Uterus (tissue), 2 donors: ENCODE measurements around the gene PXK.

Experiments used
- POLR2A ChIP-seq, 2 donors: fragments of 450-650 bp; IDR thresholded peaks; one replicate each; pipeline ENCODE4 v1.6.1; 2016; ENCODE audit warnings: antibody characterized with exemption in 2 of 2, mild to moderate bottlenecking in 1 of 2, moderate library complexity in 1 of 2
- TF ChIP-seq, protein P1 (sequence below), 4 experiments: fragments of 200-600 bp in 2 of 4; fragments of 450-650 bp in 2 of 4; sonication (generic) in 2 of 4; IDR thresholded peaks; one replicate each; pipeline ENCODE4 v1.5.1; 2016 to 2019; ENCODE audit warnings: antibody characterized with exemption in 4 of 4, mild to moderate bottlenecking in 2 of 4, moderate library complexity in 1 of 4

DNA sequence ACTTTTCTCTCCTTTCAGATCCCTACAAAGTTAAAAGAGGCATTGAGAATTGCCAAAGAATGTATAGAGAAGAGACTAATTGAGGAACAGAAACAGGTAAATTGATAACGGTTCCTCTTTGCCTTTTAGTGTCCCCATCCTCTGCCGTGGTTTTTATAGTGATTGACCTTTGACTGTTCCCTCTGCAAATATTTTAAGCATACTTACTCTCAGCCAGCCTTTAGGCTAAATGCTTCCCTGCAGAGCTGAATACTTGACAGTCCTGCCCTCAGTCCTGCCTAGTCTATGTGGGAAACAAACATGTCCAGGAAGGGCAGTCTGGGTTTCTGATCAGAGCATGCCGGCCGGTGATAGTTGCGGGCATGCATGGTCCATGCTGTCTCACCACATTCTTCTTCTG lies 76.2 kb downstream of the PXK start:
- TF ChIP-seq, protein P1, sequence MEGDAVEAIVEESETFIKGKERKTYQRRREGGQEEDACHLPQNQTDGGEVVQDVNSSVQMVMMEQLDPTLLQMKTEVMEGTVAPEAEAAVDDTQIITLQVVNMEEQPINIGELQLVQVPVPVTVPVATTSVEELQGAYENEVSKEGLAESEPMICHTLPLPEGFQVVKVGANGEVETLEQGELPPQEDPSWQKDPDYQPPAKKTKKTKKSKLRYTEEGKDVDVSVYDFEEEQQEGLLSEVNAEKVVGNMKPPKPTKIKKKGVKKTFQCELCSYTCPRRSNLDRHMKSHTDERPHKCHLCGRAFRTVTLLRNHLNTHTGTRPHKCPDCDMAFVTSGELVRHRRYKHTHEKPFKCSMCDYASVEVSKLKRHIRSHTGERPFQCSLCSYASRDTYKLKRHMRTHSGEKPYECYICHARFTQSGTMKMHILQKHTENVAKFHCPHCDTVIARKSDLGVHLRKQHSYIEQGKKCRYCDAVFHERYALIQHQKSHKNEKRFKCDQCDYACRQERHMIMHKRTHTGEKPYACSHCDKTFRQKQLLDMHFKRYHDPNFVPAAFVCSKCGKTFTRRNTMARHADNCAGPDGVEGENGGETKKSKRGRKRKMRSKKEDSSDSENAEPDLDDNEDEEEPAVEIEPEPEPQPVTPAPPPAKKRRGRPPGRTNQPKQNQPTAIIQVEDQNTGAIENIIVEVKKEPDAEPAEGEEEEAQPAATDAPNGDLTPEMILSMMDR (IDR thresholded peaks at IDR 0.05): no peak
- no peak for TF ChIP-seq POLR2A (IDR thresholded peaks at IDR 0.05)
